GM19395 (cell line): Measurements from ENCODE around the gene LCP2.

Source experiments
- ATAC-seq: cut with Tn5 transposase; IDR thresholded peaks from one replicate; pipeline ENCODE4 v1.9.1; 2021; ENCODE audit warnings: mild to moderate bottlenecking, moderate library complexity; ENCODE audit not compliant: unreplicated experiment

The LCP2 gene

GRCh38 chr5:170220191-170220590, 77.4 kb downstream of the LCP2 start:
- no peak for ATAC-seq

GRCh38 chr5:170219615-170220014, 78.0 kb downstream of the LCP2 start:
- ATAC-seq, result no peak

GRCh38 chr5:170218726-170219125, 78.9 kb downstream of the LCP2 start:
- ATAC-seq, result no peak

GRCh38 chr5:170217831-170218230, 79.7 kb downstream of the LCP2 start:
- ATAC-seq, result no peak

- no peak for ATAC-seq
These were observed 81.2 kb downstream of the LCP2 start for GRCh38 chr5:170216257-170216864.

GRCh38 chr5:170211575-170212334, 85.8 kb downstream of the LCP2 start:
- ATAC-seq, result no peak

GRCh38 chr5:170206958-170207357, 90.6 kb downstream of the LCP2 start:
- ATAC-seq, result no peak

GRCh38 chr5:170206216-170206615, 91.4 kb downstream of the LCP2 start:
- ATAC-seq, result no peak

- no peak for ATAC-seq
These were observed 93.4 kb downstream of the LCP2 start for GRCh38 chr5:170204202-170204601.

GRCh38 chr5:170202117-170202516, 95.5 kb downstream of the LCP2 start:
- no peak for ATAC-seq

GRCh38 chr5:170201311-170201710, 96.3 kb downstream of the LCP2 start:
- ATAC-seq, result no peak

GRCh38 chr5:170200876-170201275, 96.7 kb downstream of the LCP2 start:
- no peak for ATAC-seq
